ENCODE measurements around the gene TEX28.

- no peak for TF ChIP-seq CTCF (conservative IDR thresholded peaks at IDR 0.05 in 1 of 2, IDR thresholded peaks at IDR 0.05 in 1 of 2; ENCODE audit: low read depth in 1 of 2, low read length in 2 of 2)
- TF ChIP-seq EZH2 (IDR thresholded peaks at IDR 0.05; ENCODE audit: low read length, missing control alignments) = no peak
Measured at GRCh38 chrX:154323537-154323936, 28.6 kb upstream of the TEX28 start.
